Activated CD4-positive, alpha-beta T cell treated with anti-CD3 and anti-CD28 coated beads for 4 hours (primary cell): ENCODE measurements around the gene GTF2H3.

Source experiments
- DNase-seq, 2 donors: peaks; one replicate each; pipeline ENCODE4 v3.0.0-alpha.2; 2020

The GTF2H3 gene

GRCh38 chr12:123645878-123646277 lies 12.2 kb downstream of the GTF2H3 start:
- no peak for DNase-seq

- no peak for DNase-seq
Observed at GRCh38 chr12:123648401-123648800, 14.8 kb downstream of the GTF2H3 start.

GRCh38 chr12:123654129-123654701 lies 20.6 kb downstream of the GTF2H3 start:
- DNase-seq, result no peak

- no peak for DNase-seq
Observed at GRCh38 chr12:123655420-123655819, 21.8 kb downstream of the GTF2H3 start.

GRCh38 chr12:123656392-123656791 lies 22.8 kb downstream of the GTF2H3 start:
- DNase-seq, result no peak

GRCh38 chr12:123657211-123657610 lies 23.6 kb downstream of the GTF2H3 start:
- DNase-seq, result no peak

GRCh38 chr12:123659996-123660727 lies 26.5 kb downstream of the GTF2H3 start:
- DNase-seq, result no peak

GRCh38 chr12:123667771-123668170 lies 34.1 kb downstream of the GTF2H3 start:
- no peak for DNase-seq

GRCh38 chr12:123670882-123671728 lies 37.5 kb downstream of the GTF2H3 start, which contains the start of gene TCTN2:
Gene TCTN2, plus strand, starts transcription at chr12:123671113. Its CDS starts 128 bp downstream, at chr12:123671241.
- DNase-seq, result peak; percentile 92 to 93

GRCh38 chr12:123671876-123672275 lies 38.2 kb downstream of the GTF2H3 start:
- no peak for DNase-seq

- DNase-seq, result no peak
Observed at GRCh38 chr12:123675436-123675835, 41.8 kb downstream of the GTF2H3 start.

GRCh38 chr12:123676616-123677320 lies 43.1 kb downstream of the GTF2H3 start:
- DNase-seq, result no peak

- DNase-seq, result no peak
Observed at GRCh38 chr12:123678981-123679380, 45.4 kb downstream of the GTF2H3 start.

GRCh38 chr12:123681605-123682004 lies 48.0 kb downstream of the GTF2H3 start:
- DNase-seq, result no peak

- DNase-seq, result no peak
Observed at GRCh38 chr12:123683964-123684363, 50.3 kb downstream of the GTF2H3 start.

- no peak for DNase-seq
Observed at GRCh38 chr12:123686636-123687190, 53.1 kb downstream of the GTF2H3 start.

GRCh38 chr12:123690191-123690840 lies 56.7 kb downstream of the GTF2H3 start:
- DNase-seq, result no peak

GRCh38 chr12:123696207-123696606 lies 62.6 kb downstream of the GTF2H3 start:
- DNase-seq, result no peak

GRCh38 chr12:123696646-123697045 lies 63.0 kb downstream of the GTF2H3 start:
- DNase-seq, result no peak

GRCh38 chr12:123705935-123706334 lies 72.3 kb downstream of the GTF2H3 start:
- DNase-seq, result no peak

GRCh38 chr12:123707466-123707865 lies 73.8 kb downstream of the GTF2H3 start:
- no peak for DNase-seq
